ENCODE data around the gene ALK.
A peak's percentile ranks its signal among the peaks of the same experiment; 100 is the strongest.

Gene ALK

DNA sequence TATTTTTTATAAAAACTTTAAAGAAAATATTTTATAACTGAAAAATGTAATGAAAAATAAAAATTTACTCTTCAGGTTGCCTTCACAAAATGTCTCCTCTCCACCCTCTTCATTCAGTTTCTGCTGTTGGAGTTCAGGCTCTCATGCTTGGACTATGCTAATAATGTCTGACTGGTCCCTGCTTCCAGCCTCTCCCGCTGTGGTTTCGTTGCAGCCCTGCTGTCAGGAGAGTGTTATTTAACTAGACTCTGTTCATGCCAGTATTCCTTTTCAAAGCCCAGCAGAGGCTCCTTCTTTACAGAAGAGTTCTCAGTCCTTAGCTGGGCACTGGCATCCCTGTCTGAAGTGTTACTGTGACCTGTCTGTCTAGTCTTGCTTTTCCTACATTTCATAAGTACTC is 765.8 kb downstream of the ALK start:
- peak; percentile 20 for DNase-seq (ENCODE audit: low read depth)

DNA sequence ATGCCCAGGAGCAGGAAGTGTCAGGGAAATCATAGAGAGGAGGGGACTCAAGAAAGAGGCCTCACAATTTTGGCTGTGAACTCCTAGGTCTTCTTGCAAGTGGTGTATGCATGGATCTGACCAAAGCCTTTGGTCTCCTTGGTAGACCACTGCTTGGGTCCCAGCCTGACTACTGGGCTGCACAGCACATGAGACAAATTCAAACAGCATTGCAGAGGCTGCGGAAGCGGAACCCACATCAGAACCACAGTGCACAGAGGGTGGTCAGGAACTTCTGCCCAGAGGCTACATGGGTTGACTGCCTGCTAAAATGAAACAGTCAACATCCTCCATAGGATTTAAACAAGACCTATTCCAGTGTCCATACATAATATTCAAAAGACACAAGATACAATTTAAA is 766.8 kb downstream of the ALK start:
- DNase-seq (ENCODE audit: low read depth) = no peak

DNA sequence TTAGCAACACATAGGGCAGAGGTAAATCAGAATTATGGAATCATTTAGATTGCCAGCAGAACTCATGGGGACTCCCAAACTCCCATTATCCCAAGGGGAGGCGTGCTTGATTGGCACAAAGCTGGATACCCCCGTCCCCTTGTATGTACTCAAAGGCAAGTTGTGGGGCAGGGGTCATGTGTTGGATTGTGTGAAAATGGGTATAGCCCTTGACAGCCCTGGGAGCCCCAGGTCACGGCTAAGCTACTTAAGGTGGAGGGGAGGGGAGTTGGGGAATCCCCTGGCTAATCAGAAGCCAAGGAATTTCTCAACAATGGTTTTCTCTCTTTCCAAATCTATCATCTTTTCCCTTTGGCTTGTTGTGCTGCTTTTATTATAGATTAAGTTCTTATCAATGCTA is 773.4 kb downstream of the ALK start:
- DNase-seq (ENCODE audit: low read depth) = no peak

DNA sequence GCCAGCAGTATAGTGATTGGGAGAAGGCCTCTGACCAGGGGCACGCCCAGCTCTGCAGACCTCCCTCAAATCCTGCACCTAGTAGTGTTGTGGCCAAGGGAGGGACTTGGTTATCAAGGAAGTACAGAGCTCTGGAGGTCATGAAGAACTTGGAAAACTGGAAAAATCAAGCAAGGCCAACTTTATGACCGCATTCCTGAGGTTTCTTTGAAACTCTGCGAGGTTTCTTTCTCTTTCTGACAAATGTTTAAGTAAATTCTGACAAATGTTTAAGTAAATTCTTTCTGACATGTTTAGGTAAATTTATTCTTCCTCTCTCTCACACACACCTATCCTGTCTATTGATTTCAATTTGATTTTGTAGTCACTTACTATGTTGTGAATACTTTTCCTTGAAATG is 775.2 kb downstream of the ALK start:
- DNase-seq (ENCODE audit: low read depth) = no peak

DNA sequence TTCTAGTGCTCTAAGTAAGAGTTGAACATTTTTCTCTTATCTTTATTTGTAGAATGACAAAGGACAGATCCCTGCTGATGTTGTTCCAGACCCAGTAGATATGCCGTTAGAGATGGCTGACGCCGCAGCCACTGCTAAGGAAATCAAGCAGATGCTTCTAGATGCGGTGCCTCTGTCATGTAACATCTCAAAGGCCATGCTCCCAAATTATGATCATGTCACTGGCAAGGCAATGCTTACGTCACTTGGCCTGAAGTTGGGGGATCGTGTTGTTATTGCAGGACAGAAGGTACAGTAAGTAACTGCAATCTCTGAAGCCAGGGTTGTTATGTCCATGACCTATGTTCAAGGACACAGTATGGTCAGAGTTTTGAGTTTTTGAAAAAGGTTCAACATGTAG is 777.7 kb downstream of the ALK start:
- DNase-seq (ENCODE audit: low read depth) = no peak
